HG02571 (cell line): Measurements from ENCODE around the gene LRRC4C.

Source experiments
- ATAC-seq: cut with Tn5 transposase; IDR thresholded peaks from one replicate; pipeline ENCODE4 v1.9.1; 2021; ENCODE audit warnings: mild to moderate bottlenecking, moderate library complexity; ENCODE audit not compliant: unreplicated experiment

Gene LRRC4C

GRCh38 chr11:41274831-41275230 is 184.6 kb downstream of the LRRC4C start:
- no peak for ATAC-seq

- no peak for ATAC-seq
These were observed 185.5 kb downstream of the LRRC4C start for GRCh38 chr11:41273908-41274307.

- ATAC-seq, result no peak
These were observed 192.0 kb downstream of the LRRC4C start for GRCh38 chr11:41267451-41267850.

- ATAC-seq, result no peak
These were observed 203.4 kb downstream of the LRRC4C start for GRCh38 chr11:41256041-41256440.

GRCh38 chr11:41254966-41255365 is 204.5 kb downstream of the LRRC4C start:
- ATAC-seq, result no peak

GRCh38 chr11:41250408-41250935 is 209.0 kb downstream of the LRRC4C start:
- ATAC-seq, result no peak

GRCh38 chr11:41247621-41248020 is 211.8 kb downstream of the LRRC4C start:
- no peak for ATAC-seq

GRCh38 chr11:41246399-41246745 is 213.1 kb downstream of the LRRC4C start:
- no peak for ATAC-seq

GRCh38 chr11:41245704-41246398 is 213.6 kb downstream of the LRRC4C start:
- no peak for ATAC-seq

GRCh38 chr11:41245184-41245583 is 214.3 kb downstream of the LRRC4C start:
- ATAC-seq, result no peak

GRCh38 chr11:41237382-41237781 is 222.1 kb downstream of the LRRC4C start:
- ATAC-seq, result no peak

- no peak for ATAC-seq
These were observed 223.8 kb downstream of the LRRC4C start for GRCh38 chr11:41235668-41236067.

GRCh38 chr11:41225856-41226633 is 233.4 kb downstream of the LRRC4C start:
- no peak for ATAC-seq

GRCh38 chr11:41222236-41222635 is 237.2 kb downstream of the LRRC4C start:
- ATAC-seq, result no peak

- no peak for ATAC-seq
These were observed 253.1 kb downstream of the LRRC4C start for GRCh38 chr11:41206388-41206787.

- no peak for ATAC-seq
These were observed 258.3 kb downstream of the LRRC4C start for GRCh38 chr11:41201156-41201555.

- no peak for ATAC-seq
These were observed 268.9 kb downstream of the LRRC4C start for GRCh38 chr11:41190437-41191082.

GRCh38 chr11:41189701-41190436 is 269.6 kb downstream of the LRRC4C start:
- no peak for ATAC-seq

- no peak for ATAC-seq
These were observed 281.7 kb downstream of the LRRC4C start for GRCh38 chr11:41177791-41178190.

GRCh38 chr11:41175304-41175972 is 284.0 kb downstream of the LRRC4C start:
- no peak for ATAC-seq
